PC-9 (cell line): ENCODE measurements around the gene FAM114A1.

ENCODE experiments used
- CTCF ChIP-seq: fragments of 200-600 bp; sonication (generic); conservative IDR thresholded peaks from 2 replicates; pipeline ENCODE4 v1.6.1; 2017; ENCODE audit warnings: mixed run types, antibody characterized with exemption, mild to moderate bottlenecking, moderate library complexity
- EZH2 ChIP-seq: fragments of 200-600 bp; sonication (generic); IDR thresholded peaks from 2 replicates; pipeline ENCODE4 v1.8.0; 2017; ENCODE audit warnings: antibody characterized with exemption, low read depth

- TF ChIP-seq CTCF (no peak), EZH2 (no peak)
Measured at GRCh38 chr4:38898245-38898644, 30.6 kb downstream of the FAM114A1 start.
